Measurements from ENCODE around the gene CASKIN2.

DNA sequence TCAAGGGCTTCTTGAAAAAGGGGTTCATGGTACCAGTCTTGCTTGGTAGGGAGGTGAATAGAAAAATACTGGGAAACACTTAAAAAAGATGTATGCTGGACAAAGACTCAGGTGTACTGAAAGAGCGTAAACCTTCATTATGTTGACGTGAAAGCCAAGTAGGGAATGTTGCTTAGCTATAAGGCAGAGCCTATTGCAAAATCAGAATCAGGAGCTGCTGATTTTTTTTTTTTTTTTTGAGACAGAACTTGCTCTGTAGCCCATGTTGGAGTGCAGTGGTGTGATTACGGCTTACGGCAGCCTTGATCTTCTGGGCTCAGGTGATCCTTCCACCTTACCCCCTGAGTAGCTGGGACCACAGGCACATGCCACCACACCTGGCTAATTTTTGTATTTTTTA lies 55.0 kb downstream of the CASKIN2 start:
- TF ChIP-seq, protein P1, sequence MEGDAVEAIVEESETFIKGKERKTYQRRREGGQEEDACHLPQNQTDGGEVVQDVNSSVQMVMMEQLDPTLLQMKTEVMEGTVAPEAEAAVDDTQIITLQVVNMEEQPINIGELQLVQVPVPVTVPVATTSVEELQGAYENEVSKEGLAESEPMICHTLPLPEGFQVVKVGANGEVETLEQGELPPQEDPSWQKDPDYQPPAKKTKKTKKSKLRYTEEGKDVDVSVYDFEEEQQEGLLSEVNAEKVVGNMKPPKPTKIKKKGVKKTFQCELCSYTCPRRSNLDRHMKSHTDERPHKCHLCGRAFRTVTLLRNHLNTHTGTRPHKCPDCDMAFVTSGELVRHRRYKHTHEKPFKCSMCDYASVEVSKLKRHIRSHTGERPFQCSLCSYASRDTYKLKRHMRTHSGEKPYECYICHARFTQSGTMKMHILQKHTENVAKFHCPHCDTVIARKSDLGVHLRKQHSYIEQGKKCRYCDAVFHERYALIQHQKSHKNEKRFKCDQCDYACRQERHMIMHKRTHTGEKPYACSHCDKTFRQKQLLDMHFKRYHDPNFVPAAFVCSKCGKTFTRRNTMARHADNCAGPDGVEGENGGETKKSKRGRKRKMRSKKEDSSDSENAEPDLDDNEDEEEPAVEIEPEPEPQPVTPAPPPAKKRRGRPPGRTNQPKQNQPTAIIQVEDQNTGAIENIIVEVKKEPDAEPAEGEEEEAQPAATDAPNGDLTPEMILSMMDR (IDR thresholded peaks at IDR 0.05) = no peak
- no peak for TF ChIP-seq POLR2A (IDR thresholded peaks at IDR 0.05)

All from upper lobe of left lung (tissue), 4 donors.